Loucy (cell line): ENCODE results near the gene MAP3K20.
"Not testable (repeated sequence)": the region's sequence is repeated elsewhere in the genome, so short reads cannot be mapped to it uniquely, and the experiment has no call there.

Source experiments
- H2AFZ ChIP-seq: fragments of 200-600 bp; sonication (generic); 2 replicates; pipeline ENCODE4 v1.6.0; 2016; ENCODE audit warnings: antibody characterized with exemption, mild to moderate bottlenecking, low read length, moderate library complexity
- H3F3A ChIP-seq: fragments of 200-600 bp; 2 replicates; pipeline ENCODE4 v1.6.0; 2016; ENCODE audit warnings: antibody characterized with exemption, low read depth, mild to moderate bottlenecking
- H3K27me3 ChIP-seq: fragments of 200-600 bp; sonication (generic); 2 replicates; pipeline ENCODE4 v1.6.1; 2014; ENCODE audit warnings: low read length, mild to moderate bottlenecking; ENCODE audit not compliant: insufficient read depth, poor library complexity, severe bottlenecking
- H3K36me3 ChIP-seq: fragments of 200-600 bp; sonication (generic); 2 replicates; pipeline ENCODE4 v1.6.1; 2016; ENCODE audit warnings: low read length; ENCODE audit not compliant: insufficient read depth
- H3K4me1 ChIP-seq: fragments of 200-600 bp; sonication (generic); 2 replicates; pipeline ENCODE4 v1.5.1; 2014; ENCODE audit warnings: low read length, mild to moderate bottlenecking; ENCODE audit not compliant: insufficient read depth, poor library complexity, severe bottlenecking
- H3K4me2 ChIP-seq: fragments of 200-600 bp; sonication (generic); 2 replicates; pipeline ENCODE4 v1.6.0; 2014; ENCODE audit warnings: antibody characterized with exemption, low read length, low read depth, mild to moderate bottlenecking; ENCODE audit not compliant: poor library complexity, severe bottlenecking
- H3K4me3 ChIP-seq: fragments of 200-600 bp; sonication (generic); 2 replicates; pipeline ENCODE4 v1.5.1; 2014; ENCODE audit warnings: low read length, mild to moderate bottlenecking, mixed read lengths; ENCODE audit not compliant: poor library complexity, severe bottlenecking
- H3K79me2 ChIP-seq: fragments of 200-600 bp; sonication (generic); 2 replicates; pipeline ENCODE4 v1.6.1; 2014; ENCODE audit warnings: low read length; ENCODE audit not compliant: insufficient read depth
- H3K9ac ChIP-seq: fragments of 200-600 bp; sonication (generic); 2 replicates; pipeline ENCODE4 v1.6.0; 2014; ENCODE audit warnings: mild to moderate bottlenecking, low read depth, low read length, moderate library complexity; ENCODE audit not compliant: poor library complexity, severe bottlenecking
- H3K9me2 ChIP-seq: fragments of 200-600 bp; sonication (generic); replicated peaks from 2 replicates; pipeline ENCODE4 v1.6.1; 2016; ENCODE audit warnings: low read depth, low read length, mixed read lengths
- H3K9me3 ChIP-seq: fragments of 200-600 bp; sonication (generic); 2 replicates; pipeline ENCODE4 v1.6.1; 2014; ENCODE audit warnings: mild to moderate bottlenecking, antibody characterized with exemption, low read length, low read depth; ENCODE audit not compliant: insufficient read depth
- H4K20me1 ChIP-seq: fragments of 200-600 bp; sonication (generic); 2 replicates; pipeline ENCODE4 v1.6.0; 2014; ENCODE audit warnings: antibody characterized with exemption, low read length, mild to moderate bottlenecking; ENCODE audit not compliant: insufficient read depth, poor library complexity, severe bottlenecking
- CTCF ChIP-seq: fragments of 200-600 bp; sonication (generic); conservative IDR thresholded peaks from 2 replicates; pipeline ENCODE4 v1.5.1; 2014; ENCODE audit warnings: mild to moderate bottlenecking, antibody characterized with exemption, low read length
- EZH2phosphoT487 ChIP-seq: fragments of 200-600 bp; IDR thresholded peaks from 2 replicates; pipeline ENCODE4 v1.6.1; 2018; ENCODE audit warnings: antibody characterized with exemption, mild to moderate bottlenecking, moderate library complexity, borderline replicate concordance

Gene MAP3K20

DNA sequence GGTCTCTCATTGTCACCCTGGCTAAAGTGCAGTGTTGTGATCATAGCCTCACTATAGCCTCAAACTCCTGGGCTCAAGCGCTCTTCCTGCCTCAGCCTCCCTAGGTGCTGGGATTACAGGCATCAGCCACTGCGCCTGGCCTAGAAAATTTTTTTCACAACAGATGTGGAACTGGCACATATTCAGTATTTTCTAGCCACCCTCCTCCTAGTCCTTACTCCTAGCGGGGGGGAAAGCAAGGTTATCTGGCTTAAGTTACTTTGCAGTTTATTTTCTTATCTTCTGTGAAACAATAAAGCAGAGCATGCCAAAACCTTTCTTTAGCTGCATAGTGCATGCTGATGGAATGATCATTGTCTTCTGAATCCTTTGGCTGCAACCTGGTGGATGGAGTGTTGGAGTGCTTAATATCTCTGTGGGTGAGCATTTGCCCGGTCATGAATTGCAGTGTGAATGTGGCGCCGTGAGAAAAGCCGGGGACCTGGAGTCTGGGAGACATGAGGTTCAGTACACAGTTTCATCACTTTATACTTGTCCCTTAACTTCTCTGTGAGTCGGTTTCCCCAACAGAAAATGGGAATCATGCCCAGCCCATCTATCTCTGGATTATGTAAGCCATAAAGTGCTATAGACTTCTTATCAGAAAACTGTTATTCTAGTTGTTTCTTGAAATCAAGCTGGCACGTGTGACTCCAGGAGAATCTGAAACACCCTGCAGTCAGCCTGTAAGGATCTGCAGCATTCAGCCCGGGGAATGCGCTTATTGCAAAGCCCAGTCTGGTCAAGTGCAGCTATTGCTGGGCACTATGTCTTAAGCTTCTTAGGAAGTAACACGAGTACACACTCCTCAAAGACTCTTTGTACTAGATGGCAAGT is 38.2 kb upstream of the MAP3K20 start:
- H3K36me3 ChIP-seq = no peaks in the 10 kb centered on the region
- no peaks in the 10 kb centered on the region for H3K9me2 ChIP-seq
- no peak overlapping the region for H2AFZ ChIP-seq
- H3K9ac ChIP-seq = no peak overlapping the region
- H4K20me1 ChIP-seq = no peaks in the 10 kb centered on the region
- no peak overlapping the region for H3K4me3 ChIP-seq
- no peaks in the 10 kb centered on the region for H3K9me3 ChIP-seq
- no peaks in the 10 kb centered on the region for H3K4me1 ChIP-seq
- TF ChIP-seq EZH2phosphoT487 (no peak), CTCF (no peak)
- no peaks in the 10 kb centered on the region for H3K79me2 ChIP-seq
- H3F3A ChIP-seq = no peaks in the 10 kb centered on the region
- H3K27me3 ChIP-seq = no peaks in the 10 kb centered on the region
- no peak overlapping the region for H3K4me2 ChIP-seq

- not testable (repeated sequence) for H3K9ac ChIP-seq, H3F3A ChIP-seq, H3K4me1 ChIP-seq, H3K4me3 ChIP-seq, H3K4me2 ChIP-seq, H3K9me3 ChIP-seq, H3K27me3 ChIP-seq, H3K9me2 ChIP-seq, H3K36me3 ChIP-seq, H3K79me2 ChIP-seq, H4K20me1 ChIP-seq, H2AFZ ChIP-seq
Measured at GRCh38 chr2:173038257-173038656, 37.4 kb upstream of the MAP3K20 start.

- TF ChIP-seq EZH2phosphoT487 (no peak), CTCF (no peak)
- Histone ChIP-seq H3K9ac (no peak overlapping the region), H3K4me3 (no peak overlapping the region), H4K20me1 (no peaks in the 10 kb centered on the region), H3K9me2 (no peaks in the 10 kb centered on the region), H3K9me3 (no peaks in the 10 kb centered on the region), H3K4me1 (no peaks in the 10 kb centered on the region), H3F3A (no peaks in the 10 kb centered on the region), H3K4me2 (no peak overlapping the region), H3K27me3 (no peaks in the 10 kb centered on the region), H3K79me2 (no peaks in the 10 kb centered on the region), H2AFZ (no peak overlapping the region), H3K36me3 (no peaks in the 10 kb centered on the region)
Measured at GRCh38 chr2:173040729-173041128, 34.9 kb upstream of the MAP3K20 start.

- TF ChIP-seq EZH2phosphoT487 (no peak), CTCF (no peak)
- Histone ChIP-seq H3K4me1 (no peaks in the 10 kb centered on the region), H2AFZ (no peak overlapping the region), H3K9me2 (no peaks in the 10 kb centered on the region), H3K9me3 (no peaks in the 10 kb centered on the region), H4K20me1 (no peaks in the 10 kb centered on the region), H3K9ac (no peak overlapping the region), H3K36me3 (no peaks in the 10 kb centered on the region), H3K4me3 (no peak overlapping the region), H3K4me2 (no peak overlapping the region), H3K79me2 (no peaks in the 10 kb centered on the region), H3F3A (no peaks in the 10 kb centered on the region), H3K27me3 (no peaks in the 10 kb centered on the region)
Measured at GRCh38 chr2:173043476-173043875, 32.2 kb upstream of the MAP3K20 start.
